Gastroesophageal sphincter (tissue), 4 donors: ENCODE data around the gene INTU. TPM values are rescaled to one million over a fixed set of nuclear protein-coding genes. Genes with fewer than 3 reads are reported as not detected.
A peak's percentile ranks its signal among the peaks of the same experiment; 100 is the strongest.

Experiments used
- ATAC-seq: fragments of 150-250 bp; one replicate; pipeline ENCODE4 v1.9.1; 2016; ENCODE audit warnings: mild to moderate bottlenecking, moderate library complexity
- H3K27ac ChIP-seq, 4 donors: fragments of 200-600 bp; sonication (generic) in 3 of 4; 1 replicate in 3 of 4; 2 replicates in 1 of 4; pipeline ENCODE4 v1.5.1; 2016 to 2019
- H3K27me3 ChIP-seq: fragments of 200-600 bp; sonication (generic); one replicate; pipeline ENCODE4 v1.5.1; 2019
- H3K36me3 ChIP-seq, 2 donors: fragments of 200-600 bp; sonication (generic); one replicate each; pipeline ENCODE4 v1.5.1; 2019; ENCODE audit warnings: control low read depth in 1 of 2
- H3K4me1 ChIP-seq, 3 donors: fragments of 200-600 bp; sonication (generic); 1 replicate in 2 of 3; 2 replicates in 1 of 3; pipeline ENCODE4 v1.5.1; 2016 to 2019; ENCODE audit warnings: control low read depth in 2 of 3
- H3K4me3 ChIP-seq, 2 donors: fragments of 200-600 bp; sonication (generic); one replicate each; pipeline ENCODE4 v1.5.1; 2019; ENCODE audit warnings: mild to moderate bottlenecking in 1 of 2, moderate library complexity in 1 of 2
- H3K9me3 ChIP-seq, 3 donors: fragments of 200-600 bp; sonication (generic); one replicate each; pipeline ENCODE4 v1.5.1; 2017 to 2019; ENCODE audit warnings: control low read depth in 2 of 3
- EP300 ChIP-seq: sonication (generic); formaldehyde crosslinking; IDR thresholded peaks from one replicate; pipeline ENCODE4 v1.6.1; 2017; ENCODE audit warnings: antibody characterized with exemption, mild to moderate bottlenecking
- POLR2A ChIP-seq, 2 donors: fragments of 450-650 bp; IDR thresholded peaks; one replicate each; pipeline ENCODE4 v1.6.1; 2017; ENCODE audit warnings: antibody characterized with exemption in 2 of 2, mild to moderate bottlenecking in 2 of 2, moderate library complexity in 1 of 2
- POLR2AphosphoS5 ChIP-seq: sonication (generic); formaldehyde crosslinking; IDR thresholded peaks from one replicate; pipeline ENCODE4 v1.6.1; 2017; ENCODE audit warnings: antibody characterized with exemption
- WGBS, 2 donors: methylation state at CpG; one replicate each; pipeline ENCODE4 v1.1.5; 2018; ENCODE audit warnings: low coverage in 1 of 2; 5-methylcytosine and 5-hydroxymethylcytosine counted together
- total RNA-seq, 4 donors: library from RNA; depleted of rRNA; stranded (reverse); fragments of >200 nt; gene quantifications; one replicate each; pipeline ENCODE4 v1.1.0, GENCODE V29; 2016
- TF ChIP-seq, protein P1 (sequence below), 4 experiments: fragments of 200-600 bp in 2 of 4; fragments of 450-650 bp in 2 of 4; sonication (generic) in 1 of 4; IDR thresholded peaks; one replicate each; pipeline ENCODE4 v1.5.1; 2017 to 2019; ENCODE audit warnings: antibody characterized with exemption in 4 of 4, mild to moderate bottlenecking in 2 of 4, moderate library complexity in 2 of 4

INTU gene
- total RNA-seq, 4 donors from 2014 or later: 4.5 to 21.8 (median 14.3) TPM

DNA sequence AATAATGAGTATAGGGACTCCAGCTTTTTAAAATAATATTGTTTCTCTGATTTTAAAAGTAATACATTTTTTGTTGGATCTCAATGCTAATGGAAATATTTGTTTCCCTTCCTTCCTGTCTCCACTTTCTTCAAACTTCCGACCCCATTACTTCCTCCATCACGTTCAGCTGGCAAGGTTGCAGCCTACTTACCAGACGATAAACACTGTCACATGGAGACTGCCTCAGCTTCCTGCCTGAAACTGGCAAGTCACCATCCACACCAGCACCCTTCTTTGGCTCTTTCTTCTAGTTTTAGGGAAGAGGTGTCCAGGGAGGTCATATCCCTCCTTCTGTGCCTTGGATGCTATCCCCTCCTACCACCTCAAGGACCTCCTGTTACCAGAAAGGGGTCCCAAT, 3.4 kb upstream of the INTU start:
- H3K4me3 ChIP-seq: no peak overlapping the region
- no peaks in the 10 kb centered on the region for H3K27me3 ChIP-seq
- H3K27ac ChIP-seq: no peak overlapping the region
- peaks cover 0 to 13% (median 2%) of the 10 kb centered on the region in 3 donors for H3K4me1 ChIP-seq
- TF ChIP-seq, protein P1, sequence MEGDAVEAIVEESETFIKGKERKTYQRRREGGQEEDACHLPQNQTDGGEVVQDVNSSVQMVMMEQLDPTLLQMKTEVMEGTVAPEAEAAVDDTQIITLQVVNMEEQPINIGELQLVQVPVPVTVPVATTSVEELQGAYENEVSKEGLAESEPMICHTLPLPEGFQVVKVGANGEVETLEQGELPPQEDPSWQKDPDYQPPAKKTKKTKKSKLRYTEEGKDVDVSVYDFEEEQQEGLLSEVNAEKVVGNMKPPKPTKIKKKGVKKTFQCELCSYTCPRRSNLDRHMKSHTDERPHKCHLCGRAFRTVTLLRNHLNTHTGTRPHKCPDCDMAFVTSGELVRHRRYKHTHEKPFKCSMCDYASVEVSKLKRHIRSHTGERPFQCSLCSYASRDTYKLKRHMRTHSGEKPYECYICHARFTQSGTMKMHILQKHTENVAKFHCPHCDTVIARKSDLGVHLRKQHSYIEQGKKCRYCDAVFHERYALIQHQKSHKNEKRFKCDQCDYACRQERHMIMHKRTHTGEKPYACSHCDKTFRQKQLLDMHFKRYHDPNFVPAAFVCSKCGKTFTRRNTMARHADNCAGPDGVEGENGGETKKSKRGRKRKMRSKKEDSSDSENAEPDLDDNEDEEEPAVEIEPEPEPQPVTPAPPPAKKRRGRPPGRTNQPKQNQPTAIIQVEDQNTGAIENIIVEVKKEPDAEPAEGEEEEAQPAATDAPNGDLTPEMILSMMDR (IDR thresholded peaks at IDR 0.05): no peak
- TF ChIP-seq EP300 (no peak), POLR2A (IDR thresholded peaks at IDR 0.05) (no peak), POLR2AphosphoS5 (no peak)
- H3K36me3 ChIP-seq: no peaks in the 10 kb centered on the region
- no peak for ATAC-seq
- WGBS, 2 donors: 53 to 76% methylated on average over 3 of the region's 3 CpGs
- no peaks in the 10 kb centered on the region for H3K9me3 ChIP-seq

GRCh38 chr4:127630152-127630551, 2.6 kb upstream of the INTU start:
- H3K36me3 ChIP-seq: no peaks in the 10 kb centered on the region
- no peaks in the 10 kb centered on the region for H3K27me3 ChIP-seq
- WGBS, 2 donors: 84 to 91% methylated on average over 5 of the region's 5 CpGs
- no peak overlapping the region for H3K27ac ChIP-seq
- H3K4me3 ChIP-seq: no peak overlapping the region
- ATAC-seq: no peak
- no peak for TF ChIP-seq POLR2AphosphoS5
- no peak for TF ChIP-seq EP300
- H3K4me1 ChIP-seq: peaks cover 0 to 13% (median 2%) of the 10 kb centered on the region in 3 donors
- H3K9me3 ChIP-seq: no peaks in the 10 kb centered on the region

DNA sequence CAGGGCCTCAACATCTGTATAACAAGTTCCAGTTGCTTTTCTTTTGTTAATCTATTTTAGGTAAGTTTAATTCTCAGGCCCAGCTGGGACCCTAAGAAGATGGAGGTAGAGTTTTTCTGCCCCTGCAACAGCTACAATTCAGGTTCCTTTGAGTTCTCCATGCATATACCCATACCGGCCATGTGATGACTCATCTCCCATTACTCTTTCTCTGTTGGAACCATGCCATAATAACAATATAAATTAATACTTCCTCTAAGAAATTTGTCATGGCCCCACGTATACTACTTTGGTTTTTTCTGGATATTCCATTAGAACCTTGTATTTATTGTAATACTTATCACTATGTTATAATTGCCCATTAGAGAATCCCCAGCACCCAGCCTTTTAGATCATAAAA, 1.3 kb upstream of the INTU start:
- ATAC-seq: no peak
- Histone ChIP-seq H3K27me3 (no peaks in the 10 kb centered on the region), H3K4me3 (no peak overlapping the region), H3K36me3 (no peaks in the 10 kb centered on the region), H3K4me1 (peaks cover 0 to 13% (median 2%) of the 10 kb centered on the region in 3 donors), H3K9me3 (no peaks in the 10 kb centered on the region), H3K27ac (no peak overlapping the region)
- WGBS, 2 donors: 19 to 23% methylated on average over 2 of the region's 2 CpGs
- no peak for TF ChIP-seq POLR2A (IDR thresholded peaks at IDR 0.05)
- TF ChIP-seq POLR2AphosphoS5: no peak
- no peak for TF ChIP-seq EP300
- TF ChIP-seq, protein P1 (IDR thresholded peaks at IDR 0.05): no peak

DNA sequence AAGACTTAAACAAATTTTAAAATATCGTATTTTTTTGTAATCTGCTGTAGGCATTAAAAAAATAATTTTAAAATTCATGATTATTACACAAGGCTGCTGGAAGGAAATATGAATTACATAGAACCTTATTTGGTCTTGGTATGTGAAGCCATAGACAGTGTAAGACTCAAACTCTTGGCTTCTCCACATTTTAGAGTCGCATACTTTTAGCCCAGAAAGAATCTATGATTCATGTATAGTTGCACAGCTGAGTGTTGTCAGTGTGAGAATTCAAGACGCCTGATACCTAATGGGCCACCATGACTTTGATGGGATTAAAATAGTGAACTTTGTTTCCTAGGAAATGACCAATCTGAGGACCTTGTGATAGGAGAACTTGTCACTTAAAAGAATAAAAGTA, 1.4 kb downstream of the INTU start:
- 61 to 63% methylated on average over 3 of the region's 3 CpGs for WGBS, 2 donors
- TF ChIP-seq POLR2AphosphoS5 (no peak), POLR2A (IDR thresholded peaks at IDR 0.05) (no peak), EP300 (no peak)
- TF ChIP-seq, protein P1 (IDR thresholded peaks at IDR 0.05): no peak
- Histone ChIP-seq H3K9me3 (no peaks in the 10 kb centered on the region), H3K4me3 (no peak overlapping the region), H3K27ac (peak overlapping the region in 1 of 4 donors; percentile 8), H3K27me3 (no peaks in the 10 kb centered on the region), H3K4me1 (peaks cover 0 to 29% (median 4%) of the 10 kb centered on the region in 3 donors), H3K36me3 (no peaks in the 10 kb centered on the region)
- ATAC-seq: no peak

GRCh38 chr4:127641524-127641923, 8.8 kb downstream of the INTU start:
- ATAC-seq: peak; percentile 34
- WGBS, 2 donors: 54 to 86% methylated on average over 1 to 4 of the region's 4 CpGs
- peaks cover 0 to 13% of the 10 kb centered on the region in 2 donors for H3K36me3 ChIP-seq

DNA sequence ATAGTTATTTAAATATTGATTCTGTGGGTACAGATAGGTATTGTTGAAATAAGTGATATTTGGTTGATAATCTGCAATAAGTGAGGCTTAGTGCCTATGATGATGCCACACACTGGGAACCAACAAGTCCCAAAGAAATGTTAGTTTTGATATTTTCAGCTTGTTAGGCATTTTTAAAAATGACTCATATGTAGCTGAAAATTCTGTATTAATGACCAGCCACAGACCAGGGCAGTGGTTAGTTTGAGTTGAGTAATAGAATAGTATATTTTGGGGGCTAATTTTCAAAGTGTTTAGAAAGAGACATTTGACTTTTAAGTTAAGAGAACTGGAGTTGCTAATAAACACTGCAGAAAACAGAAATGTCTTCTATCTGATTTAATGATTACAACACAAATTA, 9.4 kb downstream of the INTU start:
- TF ChIP-seq EP300 (no peak), POLR2AphosphoS5 (no peak), POLR2A (IDR thresholded peaks at IDR 0.05) (no peak)
- TF ChIP-seq, protein P1 (IDR thresholded peaks at IDR 0.05): no peak
- no peak for ATAC-seq

More at GRCh38 chr4:127641524-127641923, 8.8 kb downstream of the INTU start:
- peaks cover 4 to 53% (median 7%) of the 10 kb centered on the region in 3 donors for H3K4me1 ChIP-seq
- peak; percentile 77 for TF ChIP-seq POLR2AphosphoS5
- TF ChIP-seq EP300: no peak
- H3K27me3 ChIP-seq: no peaks in the 10 kb centered on the region
- H3K4me3 ChIP-seq: no peak overlapping the region
- no peaks in the 10 kb centered on the region for H3K9me3 ChIP-seq
- peak overlapping the region; percentile 29 to 41 (median 34) for H3K27ac ChIP-seq

More for the DNA sequence above, 9.4 kb downstream of the INTU start:
- H3K36me3 ChIP-seq: peaks cover 0 to 13% of the 10 kb centered on the region in 2 donors
- H3K27ac ChIP-seq: peak overlapping the region in 3 of 4 donors; percentile 21 to 47 (median 29)
- peak overlapping the region in 1 of 2 donors; percentile 18 for H3K4me3 ChIP-seq
- no peaks in the 10 kb centered on the region for H3K27me3 ChIP-seq
- H3K4me1 ChIP-seq: peaks cover 4 to 53% (median 7%) of the 10 kb centered on the region in 3 donors
- H3K9me3 ChIP-seq: no peaks in the 10 kb centered on the region
